ENCODE measurements around the gene UBR4.

UBR4 gene

DNA sequence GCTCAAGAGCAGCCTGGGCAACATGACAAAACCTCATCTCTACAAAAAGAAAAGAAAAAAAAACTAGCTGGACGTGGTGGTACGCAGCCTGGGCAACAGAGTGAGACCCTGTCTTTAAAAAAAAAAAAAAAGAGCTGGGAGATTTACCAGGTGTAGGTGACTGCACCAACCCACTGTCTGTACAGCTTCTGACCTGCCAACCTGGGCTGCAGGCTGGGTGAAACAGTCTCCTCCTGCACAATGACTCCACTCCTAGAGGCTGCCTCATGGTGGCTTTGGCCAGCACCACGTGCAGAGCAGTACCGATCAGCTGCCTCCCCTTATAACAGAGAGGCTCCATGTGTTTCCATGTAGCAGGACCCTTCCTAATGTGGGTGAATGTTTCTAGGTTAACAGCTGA is 45.2 kb upstream of the UBR4 start:
- no peaks in the 10 kb centered on the region for H3K9me3 ChIP-seq (ENCODE audit: control insufficient read depth, low read length)
- no peak overlapping the region for H2BK120ac ChIP-seq (ENCODE audit: low read depth, low read length)
- H3K36me3 ChIP-seq (ENCODE audit: control insufficient read depth in 1 of 2, insufficient read depth in 2 of 2, low read depth in 1 of 2, low read length in 2 of 2) = peaks cover 51% of the 10 kb centered on the region in 2 experiments
- H2BK5ac ChIP-seq (ENCODE audit: low read depth, low read length, poor library complexity, severe bottlenecking) = no peak overlapping the region
- no peak overlapping the region for H3K23ac ChIP-seq (ENCODE audit: low read length in 2 of 2)
- H3K27me3 ChIP-seq (ENCODE audit: control insufficient read depth in 1 of 2, insufficient read depth in 1 of 2, low read length in 2 of 2) = no peaks in the 10 kb centered on the region
- H3K4me3 ChIP-seq (ENCODE audit: insufficient read depth in 1 of 2, low read depth in 1 of 2, low read length in 2 of 2) = no peak overlapping the region
- no peak overlapping the region for H3K9ac ChIP-seq (ENCODE audit: low read length)
- no peak overlapping the region for H2AFZ ChIP-seq (ENCODE audit: low read depth, low read length)
- no peak overlapping the region for H3K18ac ChIP-seq (ENCODE audit: low read depth in 1 of 2, low read length in 2 of 2)
- H3K27ac ChIP-seq (ENCODE audit: low read length, poor library complexity, severe bottlenecking) = no peak overlapping the region
- H2BK12ac ChIP-seq (ENCODE audit: low read length in 2 of 2) = no peak overlapping the region
- no peak overlapping the region for H2AK5ac ChIP-seq (ENCODE audit: low read length, severe bottlenecking)
- no peak overlapping the region for H3K4me2 ChIP-seq (ENCODE audit: low read length, poor library complexity, severe bottlenecking)
- H4K8ac ChIP-seq (ENCODE audit: low read length) = no peak overlapping the region
- WGBS = 94% methylated on average over 4 of the region's 4 CpGs
- no peak overlapping the region for H2BK15ac ChIP-seq (ENCODE audit: low read depth, poor library complexity, severe bottlenecking)
- H3K79me1 ChIP-seq (replicated peaks; ENCODE audit: low read length, poor library complexity, severe bottlenecking) = peaks cover 31% of the 10 kb centered on the region
- no peak overlapping the region for H4K91ac ChIP-seq (ENCODE audit: low read length)
- DNase-seq = no peak
- H3K4me1 ChIP-seq (ENCODE audit: control insufficient read depth, insufficient read depth, low read depth, low read length) = peaks cover 18% of the 10 kb centered on the region
- no peak overlapping the region for H3K4ac ChIP-seq (ENCODE audit: low read depth in 1 of 2, low read length in 2 of 2)
- H3K14ac ChIP-seq (ENCODE audit: low read length in 2 of 2) = no peak overlapping the region

DNA sequence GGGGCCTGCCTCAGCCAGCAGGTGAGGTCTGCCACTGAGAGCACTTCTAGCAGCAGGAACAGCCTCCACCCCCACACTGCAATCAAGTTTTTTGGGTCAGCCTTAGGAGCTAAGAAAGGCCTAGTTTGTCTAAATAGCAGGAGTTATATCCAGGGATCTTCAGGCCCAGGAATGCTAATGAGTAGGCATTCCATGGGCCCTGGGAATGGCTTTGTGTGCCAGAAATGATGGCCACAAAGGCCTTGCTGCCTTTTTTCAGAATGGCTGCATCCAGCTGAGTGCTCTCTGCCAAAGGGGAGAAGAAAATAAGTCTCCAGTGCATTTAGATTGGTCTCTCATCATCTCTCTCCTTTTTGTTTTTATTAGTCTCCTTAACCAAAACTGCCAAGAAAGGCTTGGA is 44.4 kb upstream of the UBR4 start:
- H2BK5ac ChIP-seq (ENCODE audit: low read depth, low read length, poor library complexity, severe bottlenecking) = no peak overlapping the region
- H4K8ac ChIP-seq (ENCODE audit: low read length) = no peak overlapping the region
- no peak overlapping the region for H3K14ac ChIP-seq (ENCODE audit: low read length in 2 of 2)
- no peak overlapping the region for H3K4me3 ChIP-seq (ENCODE audit: insufficient read depth in 1 of 2, low read depth in 1 of 2, low read length in 2 of 2)
- no peak overlapping the region for H3K9ac ChIP-seq (ENCODE audit: low read length)
- H3K4ac ChIP-seq (ENCODE audit: low read depth in 1 of 2, low read length in 2 of 2) = no peak overlapping the region
- H3K36me3 ChIP-seq (ENCODE audit: control insufficient read depth in 1 of 2, insufficient read depth in 2 of 2, low read depth in 1 of 2, low read length in 2 of 2) = peaks cover 43 to 45% of the 10 kb centered on the region in 2 experiments
- no peaks in the 10 kb centered on the region for H3K27me3 ChIP-seq (ENCODE audit: control insufficient read depth in 1 of 2, insufficient read depth in 1 of 2, low read length in 2 of 2)
- H3K79me1 ChIP-seq (replicated peaks; ENCODE audit: low read length, poor library complexity, severe bottlenecking) = peaks cover 31% of the 10 kb centered on the region
- H4K91ac ChIP-seq (ENCODE audit: low read length) = no peak overlapping the region
- H3K4me2 ChIP-seq (ENCODE audit: low read length, poor library complexity, severe bottlenecking) = no peak overlapping the region
- H3K27ac ChIP-seq (ENCODE audit: low read length, poor library complexity, severe bottlenecking) = no peak overlapping the region
- H2BK15ac ChIP-seq (ENCODE audit: low read depth, poor library complexity, severe bottlenecking) = no peak overlapping the region
- no peak for DNase-seq
- H3K18ac ChIP-seq (ENCODE audit: low read depth in 1 of 2, low read length in 2 of 2) = no peak overlapping the region
- H2BK12ac ChIP-seq (ENCODE audit: low read length in 2 of 2) = no peak overlapping the region
- H2AK5ac ChIP-seq (ENCODE audit: low read length, severe bottlenecking) = no peak overlapping the region
- no peak overlapping the region for H2BK120ac ChIP-seq (ENCODE audit: low read depth, low read length)
- no peak overlapping the region for H2AFZ ChIP-seq (ENCODE audit: low read depth, low read length)
- H3K23ac ChIP-seq (ENCODE audit: low read length in 2 of 2) = no peak overlapping the region
- H3K9me3 ChIP-seq (ENCODE audit: control insufficient read depth, low read length) = no peaks in the 10 kb centered on the region
- peaks cover 18% of the 10 kb centered on the region for H3K4me1 ChIP-seq (ENCODE audit: control insufficient read depth, insufficient read depth, low read depth, low read length)

DNA sequence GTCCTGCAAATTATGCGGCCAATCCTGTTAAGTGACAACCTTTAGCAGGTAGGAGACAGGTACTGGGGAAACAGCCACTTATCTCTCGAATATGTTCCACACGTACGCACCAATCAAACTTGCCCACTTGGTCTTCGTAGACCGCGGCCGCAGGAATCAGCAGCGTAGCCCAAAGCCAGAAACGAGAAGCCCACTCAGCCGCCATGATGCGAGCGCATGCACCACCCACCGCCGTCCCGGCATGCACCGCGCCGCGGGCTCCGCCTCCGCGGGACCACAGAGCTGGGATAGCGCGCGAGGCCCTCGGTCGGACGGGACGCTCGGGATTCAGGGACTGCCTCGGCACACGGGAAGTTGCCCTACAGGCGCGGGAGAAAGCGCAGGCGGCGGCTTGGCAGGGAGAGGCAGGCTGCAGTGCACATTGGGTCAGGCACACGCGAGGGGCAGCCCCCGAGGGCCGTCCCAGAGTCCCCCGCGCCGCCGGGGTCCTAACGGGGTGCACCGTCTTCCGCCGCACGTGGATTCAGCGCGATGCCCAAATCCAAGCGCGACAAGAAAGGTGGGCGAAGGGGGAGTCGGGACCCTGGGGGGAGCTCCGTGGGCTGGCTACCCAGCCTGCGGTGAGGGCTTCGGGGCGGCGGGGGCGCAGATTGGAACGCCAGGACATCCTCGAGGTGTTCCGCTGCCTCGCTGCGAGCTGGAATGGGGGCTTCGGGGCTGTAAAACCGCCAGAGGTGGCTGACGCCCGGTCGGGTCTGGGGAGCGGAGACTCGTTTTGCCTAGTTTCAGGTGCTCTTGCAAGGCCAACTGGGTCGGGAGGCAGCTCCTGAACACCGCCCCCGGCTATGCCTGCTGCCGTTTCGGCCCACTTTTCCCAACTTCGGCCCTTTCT is 41.5 kb upstream of the UBR4 start, which contains the start of the genes EMC1 and MRTO4:
EMC1 (minus strand) TSS at position 220 of the 892 bp plus-strand sequence; CDS start at position 205, 15 bp downstream.
MRTO4 (plus strand) TSS at position 501 of the 892 bp plus-strand sequence; CDS start at position 532, 31 bp downstream.
- under 1% methylated on average over 71 of the region's 81 CpGs for WGBS

DNA sequence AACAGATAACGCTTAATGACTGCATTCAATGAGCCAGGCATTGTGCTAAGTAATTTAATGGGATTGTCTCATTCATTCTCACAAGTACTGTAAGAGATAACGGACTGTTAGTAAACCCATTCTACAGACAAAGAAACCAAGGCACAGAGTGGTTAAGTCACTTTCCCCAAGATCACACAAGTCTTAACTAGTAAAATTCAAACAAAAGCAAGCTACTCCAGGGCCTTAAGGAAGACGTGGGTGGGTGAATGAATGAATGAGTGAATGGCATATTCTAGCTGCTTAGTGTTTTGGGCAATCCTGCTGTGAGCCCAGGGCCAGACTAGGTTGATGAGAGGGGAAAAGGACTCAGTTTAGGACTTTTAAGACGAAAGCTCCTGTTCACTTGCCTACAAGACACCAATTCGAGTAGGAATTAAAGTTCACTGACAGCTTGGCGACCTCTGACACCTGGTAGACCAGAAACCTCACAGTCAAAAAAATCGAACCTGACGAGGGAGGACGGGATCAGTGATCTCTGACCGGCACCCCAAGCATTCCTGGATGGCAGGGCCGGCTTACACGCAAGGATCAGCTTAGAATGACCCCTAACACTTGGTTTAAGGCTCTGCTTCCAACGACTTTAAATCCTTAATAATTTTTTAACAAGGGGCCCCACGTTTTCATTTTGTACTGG is 40.7 kb upstream of the UBR4 start:
- no peak overlapping the region for H2BK120ac ChIP-seq (ENCODE audit: low read depth, low read length)
- no peak overlapping the region for H3K14ac ChIP-seq (ENCODE audit: low read length in 2 of 2)

More for the DNA sequence above, 41.5 kb upstream of the UBR4 start, which contains the start of the genes EMC1 and MRTO4:
- H2BK12ac ChIP-seq (ENCODE audit: low read length in 2 of 2) = peak within 1 kb of the TSS in 1 of 2 experiments; percentile 91
- H2BK5ac ChIP-seq (ENCODE audit: low read depth, low read length, poor library complexity, severe bottlenecking) = peak within 1 kb of the TSS; percentile 100
- peak within 1 kb of the TSS; percentile 73 for H2BK120ac ChIP-seq (ENCODE audit: low read depth, low read length)
- peaks cover 18% of the 10 kb centered on the region for H3K79me1 ChIP-seq (replicated peaks; ENCODE audit: low read length, poor library complexity, severe bottlenecking)
- DNase-seq = peak; percentile 89
- peak within 1 kb of the TSS; percentile 100 for H4K91ac ChIP-seq (ENCODE audit: low read length)
- H3K4me2 ChIP-seq (ENCODE audit: low read length, poor library complexity, severe bottlenecking) = peak within 1 kb of the TSS; percentile 98
- H3K14ac ChIP-seq (ENCODE audit: low read length in 2 of 2) = peak within 1 kb of the TSS in 1 of 2 experiments; percentile 96
- peak within 1 kb of the TSS; percentile 98 to 99 for H3K18ac ChIP-seq (ENCODE audit: low read depth in 1 of 2, low read length in 2 of 2)
- peak within 1 kb of the TSS; percentile 92 to 94 for H3K4me3 ChIP-seq (ENCODE audit: insufficient read depth in 1 of 2, low read depth in 1 of 2, low read length in 2 of 2)
- H2AFZ ChIP-seq (ENCODE audit: low read depth, low read length) = peak within 1 kb of the TSS; percentile 68
- peak within 1 kb of the TSS; percentile 99 for H3K27ac ChIP-seq (ENCODE audit: low read length, poor library complexity, severe bottlenecking)
- H3K9me3 ChIP-seq (ENCODE audit: control insufficient read depth, low read length) = no peaks in the 10 kb centered on the region
- no peaks in the 10 kb centered on the region for H3K27me3 ChIP-seq (ENCODE audit: control insufficient read depth in 1 of 2, insufficient read depth in 1 of 2, low read length in 2 of 2)
- H3K9ac ChIP-seq (ENCODE audit: low read length) = peak within 1 kb of the TSS; percentile 98
- peak within 1 kb of the TSS; percentile 85 to 94 for H3K4ac ChIP-seq (ENCODE audit: low read depth in 1 of 2, low read length in 2 of 2)
- H2AK5ac ChIP-seq (ENCODE audit: low read length, severe bottlenecking) = peak within 1 kb of the TSS; percentile 71
- peak within 1 kb of the TSS; percentile 82 for H2BK15ac ChIP-seq (ENCODE audit: low read depth, poor library complexity, severe bottlenecking)
- H3K4me1 ChIP-seq (ENCODE audit: control insufficient read depth, insufficient read depth, low read depth, low read length) = peaks cover 18% of the 10 kb centered on the region
- H4K8ac ChIP-seq (ENCODE audit: low read length) = peak within 1 kb of the TSS; percentile 99
- H3K36me3 ChIP-seq (ENCODE audit: control insufficient read depth in 1 of 2, insufficient read depth in 2 of 2, low read depth in 1 of 2, low read length in 2 of 2) = peaks cover 16 to 26% of the 10 kb centered on the region in 2 experiments
- peak within 1 kb of the TSS in 1 of 2 experiments; percentile 94 for H3K23ac ChIP-seq (ENCODE audit: low read length in 2 of 2)

More for the DNA sequence above, 40.7 kb upstream of the UBR4 start:
- Histone ChIP-seq H4K8ac (ENCODE audit: low read length) (peak overlapping the region; percentile 59), H2BK12ac (ENCODE audit: low read length in 2 of 2) (no peak overlapping the region), H3K36me3 (ENCODE audit: control insufficient read depth in 1 of 2, insufficient read depth in 2 of 2, low read depth in 1 of 2, low read length in 2 of 2) (peaks cover 8 to 20% of the 10 kb centered on the region in 2 experiments), H3K9me3 (ENCODE audit: control insufficient read depth, low read length) (no peaks in the 10 kb centered on the region), H2BK5ac (ENCODE audit: low read depth, low read length, poor library complexity, severe bottlenecking) (no peak overlapping the region), H2AFZ (ENCODE audit: low read depth, low read length) (no peak overlapping the region), H3K23ac (ENCODE audit: low read length in 2 of 2) (no peak overlapping the region), H3K27me3 (ENCODE audit: control insufficient read depth in 1 of 2, insufficient read depth in 1 of 2, low read length in 2 of 2) (no peaks in the 10 kb centered on the region), H2BK15ac (ENCODE audit: low read depth, poor library complexity, severe bottlenecking) (no peak overlapping the region), H2AK5ac (ENCODE audit: low read length, severe bottlenecking) (peak overlapping the region; percentile 71), H3K4me3 (ENCODE audit: insufficient read depth in 1 of 2, low read depth in 1 of 2, low read length in 2 of 2) (peak overlapping the region; percentile 92 to 94), H3K79me1 (replicated peaks; ENCODE audit: low read length, poor library complexity, severe bottlenecking) (peaks cover 12% of the 10 kb centered on the region), H3K4ac (ENCODE audit: low read depth in 1 of 2, low read length in 2 of 2) (peak overlapping the region in 1 of 2 experiments; percentile 62), H4K91ac (ENCODE audit: low read length) (no peak overlapping the region), H3K4me2 (ENCODE audit: low read length, poor library complexity, severe bottlenecking) (peak overlapping the region; percentile 98), H3K9ac (ENCODE audit: low read length) (peak overlapping the region; percentile 98), H3K18ac (ENCODE audit: low read depth in 1 of 2, low read length in 2 of 2) (peak overlapping the region; percentile 86 to 98), H3K4me1 (ENCODE audit: control insufficient read depth, insufficient read depth, low read depth, low read length) (peaks cover 18% of the 10 kb centered on the region), H3K27ac (ENCODE audit: low read length, poor library complexity, severe bottlenecking) (peak overlapping the region; percentile 67)
- 10% methylated on average over 14 of the region's 14 CpGs for WGBS
- peak; percentile 22 for DNase-seq

Data from mesenchymal stem cell (in vitro differentiated cells and primary cell).